Fibroblast of the conjunctiva (primary cell): ENCODE measurements around the gene ANO7.

Experiments
- DNase-seq: peaks from one replicate; pipeline ENCODE4 v3.0.0-alpha.2; 2010; ENCODE audit warnings: low read depth

The ANO7 gene

DNA sequence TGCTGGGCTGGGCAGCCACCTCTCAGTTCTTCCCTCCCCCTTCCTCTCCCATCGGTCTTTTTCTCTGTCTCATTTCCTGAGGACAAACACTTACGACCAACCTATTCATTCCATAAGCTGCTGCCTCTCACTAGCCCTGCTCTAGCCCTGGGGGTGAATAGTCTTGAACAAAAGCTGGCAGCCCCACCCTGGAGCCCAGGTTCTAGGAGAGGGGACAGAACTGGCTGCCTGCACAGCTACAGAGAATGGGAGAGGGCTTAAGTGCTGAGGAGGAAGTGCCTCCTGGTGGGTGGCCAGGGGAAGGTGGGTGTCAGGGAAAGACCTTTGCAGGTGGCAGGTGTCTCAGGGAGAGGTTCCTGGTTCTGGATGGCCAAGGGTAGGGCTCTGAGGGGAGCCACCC is 22.8 kb downstream of the ANO7 start:
- DNase-seq: no peak

DNA sequence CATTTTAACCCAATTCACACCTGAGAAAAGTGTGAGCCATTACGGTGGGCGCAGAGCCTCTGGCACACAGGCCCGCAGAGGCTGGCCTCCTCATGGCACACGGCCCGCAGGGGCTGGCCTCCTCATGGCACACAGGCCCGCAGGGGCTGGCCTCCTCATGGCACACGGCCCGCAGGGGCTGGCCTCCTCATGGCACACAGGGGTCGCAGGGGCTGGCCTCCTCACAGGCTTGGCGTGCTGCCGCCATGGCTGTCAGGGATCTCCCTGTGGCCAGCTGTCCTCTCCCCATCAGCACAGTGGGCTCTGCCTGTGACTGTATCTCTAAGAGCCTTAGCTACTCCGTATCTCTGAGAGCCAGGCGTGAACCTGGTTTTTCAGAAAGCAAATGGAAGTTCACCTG is 24.6 kb downstream of the ANO7 start:
- no peak for DNase-seq

DNA sequence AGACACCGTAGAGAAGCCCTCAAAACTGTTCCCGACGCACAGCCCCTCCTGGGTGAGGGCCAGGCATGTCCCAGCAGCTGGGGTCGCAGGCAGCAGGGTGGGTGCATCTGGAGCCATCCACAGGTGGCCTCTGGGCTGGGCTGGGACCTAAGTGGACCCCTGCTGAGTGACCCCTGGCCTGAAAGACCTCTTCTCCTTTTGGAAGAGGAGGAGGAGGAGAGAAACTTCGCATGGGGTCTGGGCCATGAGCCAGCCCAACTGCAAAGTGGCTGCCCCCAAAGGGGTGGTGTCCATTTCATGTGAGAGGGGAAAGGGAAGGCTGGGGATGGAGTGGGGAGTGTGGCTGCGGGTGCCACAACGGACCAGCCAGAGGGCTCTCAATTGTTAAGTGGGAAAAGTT is 25.1 kb downstream of the ANO7 start:
- no peak for DNase-seq

DNA sequence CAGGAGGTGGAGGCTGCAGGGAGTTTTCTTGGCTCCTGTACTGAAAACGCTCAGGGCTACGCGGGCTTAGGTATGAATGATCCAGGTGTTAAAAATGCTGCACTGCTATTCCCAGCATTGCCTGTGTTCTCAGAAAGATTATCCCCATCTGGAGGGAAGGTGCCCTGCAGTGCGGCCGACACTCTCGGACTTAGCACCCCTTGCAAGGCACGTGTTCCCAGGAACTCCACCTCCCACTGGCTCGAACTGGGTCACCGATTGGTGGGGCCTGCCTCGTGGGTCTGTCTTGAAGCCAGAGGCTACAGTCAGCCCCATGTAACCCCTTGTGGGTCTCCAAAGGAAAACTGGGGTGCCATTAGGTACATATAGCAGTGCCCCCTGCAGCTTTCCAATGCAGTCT is 25.7 kb downstream of the ANO7 start:
- no peak for DNase-seq

DNA sequence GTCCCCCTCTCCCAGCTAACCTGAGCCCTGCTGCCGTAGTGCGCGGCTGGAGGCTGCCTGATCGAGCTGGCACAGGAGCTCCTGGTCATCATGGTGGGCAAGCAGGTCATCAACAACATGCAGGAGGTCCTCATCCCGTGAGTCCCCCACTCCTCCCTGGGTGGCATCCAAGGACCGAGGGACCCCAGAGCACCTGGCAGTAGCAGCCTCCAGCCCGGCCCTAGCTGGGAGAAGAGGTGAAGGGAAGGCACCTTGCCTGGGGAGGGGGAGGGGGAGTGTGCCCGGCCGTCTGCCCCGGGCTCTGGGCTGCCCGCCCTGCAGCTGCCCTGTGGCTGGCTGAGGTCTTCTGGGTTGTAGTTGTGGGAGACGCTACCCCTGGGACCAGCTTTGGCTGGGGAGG is 26.3 kb downstream of the ANO7 start:
- no peak for DNase-seq

DNA sequence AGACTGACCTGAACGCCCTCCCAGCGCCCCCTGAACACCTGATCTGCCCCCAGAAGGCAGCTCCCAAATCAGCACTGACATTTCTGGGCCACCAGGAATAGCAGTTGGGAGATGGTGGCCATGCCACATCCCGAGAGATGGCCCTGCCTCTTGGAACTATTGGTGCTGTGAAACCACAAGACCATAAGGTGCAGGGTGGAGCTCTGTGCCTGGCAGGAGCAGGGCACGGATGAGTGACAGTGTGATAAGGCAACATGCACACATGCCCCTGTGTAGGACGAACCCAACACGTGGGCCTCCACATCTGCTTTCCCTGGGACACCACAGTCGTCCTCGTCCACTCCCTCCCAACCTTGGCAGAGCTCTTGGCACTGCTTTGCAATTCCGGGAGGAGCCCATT is 26.9 kb downstream of the ANO7 start:
- no peak for DNase-seq

DNA sequence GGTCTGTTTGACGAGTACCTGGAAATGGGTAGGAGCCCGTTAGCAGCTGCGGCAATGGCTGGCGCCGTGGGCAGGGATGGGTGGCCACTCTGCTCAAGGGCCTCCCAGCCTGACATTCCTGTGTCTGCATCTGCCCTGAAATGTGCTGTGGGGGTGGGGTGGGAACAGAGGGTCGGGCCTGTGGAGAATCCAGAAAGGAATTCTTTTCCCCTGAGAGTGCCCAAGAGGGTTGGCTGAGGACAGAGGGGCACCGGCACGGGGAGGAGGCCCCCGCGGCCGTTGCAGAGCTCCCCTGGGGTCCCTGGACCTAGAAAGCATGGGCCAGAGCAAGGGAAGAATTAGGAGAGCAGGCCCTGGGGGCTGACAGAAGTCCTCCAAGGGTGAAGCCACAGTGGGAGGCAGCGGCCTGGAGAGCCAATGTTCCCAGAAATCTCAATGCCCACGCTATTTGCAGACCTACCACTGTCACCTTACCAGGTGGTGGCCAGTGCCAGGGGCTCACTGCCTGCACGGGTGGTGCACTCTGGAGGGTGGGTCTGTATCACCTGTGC is 27.8 kb downstream of the ANO7 start:
- DNase-seq: no peak

DNA sequence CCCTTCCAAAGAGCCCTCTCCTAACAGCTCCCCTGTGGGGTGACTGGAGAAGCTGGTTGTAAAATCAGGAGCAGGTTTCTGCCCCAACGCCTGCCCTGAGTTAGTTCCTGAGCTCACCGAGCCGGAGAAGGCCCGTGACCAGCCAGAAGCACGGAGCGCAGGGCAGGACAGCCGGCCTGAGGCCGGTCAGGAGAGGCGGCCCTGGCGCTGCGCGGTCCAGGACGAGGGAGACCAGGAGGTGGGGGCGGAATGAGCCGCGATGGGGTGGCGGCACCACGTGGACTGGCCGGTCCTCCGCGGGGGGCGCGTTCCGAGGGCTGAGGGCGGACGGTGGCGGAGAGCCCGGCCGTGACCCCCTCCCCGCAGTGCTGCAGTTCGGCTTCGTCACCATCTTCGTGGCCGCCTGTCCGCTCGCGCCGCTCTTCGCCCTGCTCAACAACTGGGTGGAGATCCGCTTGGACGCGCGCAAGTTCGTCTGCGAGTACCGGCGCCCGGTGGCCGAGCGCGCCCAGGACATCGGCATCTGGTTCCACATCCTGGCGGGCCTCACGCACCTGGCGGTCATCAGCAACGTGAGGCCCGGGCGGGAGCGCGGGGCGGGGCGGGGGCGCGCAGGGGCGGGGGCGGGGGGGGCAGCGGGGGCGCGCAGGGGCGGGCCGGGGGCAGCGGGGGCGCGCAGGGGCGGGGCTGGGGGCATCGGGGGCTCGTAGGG is 29.0 kb downstream of the ANO7 start:
- DNase-seq: peak; percentile 13

DNA sequence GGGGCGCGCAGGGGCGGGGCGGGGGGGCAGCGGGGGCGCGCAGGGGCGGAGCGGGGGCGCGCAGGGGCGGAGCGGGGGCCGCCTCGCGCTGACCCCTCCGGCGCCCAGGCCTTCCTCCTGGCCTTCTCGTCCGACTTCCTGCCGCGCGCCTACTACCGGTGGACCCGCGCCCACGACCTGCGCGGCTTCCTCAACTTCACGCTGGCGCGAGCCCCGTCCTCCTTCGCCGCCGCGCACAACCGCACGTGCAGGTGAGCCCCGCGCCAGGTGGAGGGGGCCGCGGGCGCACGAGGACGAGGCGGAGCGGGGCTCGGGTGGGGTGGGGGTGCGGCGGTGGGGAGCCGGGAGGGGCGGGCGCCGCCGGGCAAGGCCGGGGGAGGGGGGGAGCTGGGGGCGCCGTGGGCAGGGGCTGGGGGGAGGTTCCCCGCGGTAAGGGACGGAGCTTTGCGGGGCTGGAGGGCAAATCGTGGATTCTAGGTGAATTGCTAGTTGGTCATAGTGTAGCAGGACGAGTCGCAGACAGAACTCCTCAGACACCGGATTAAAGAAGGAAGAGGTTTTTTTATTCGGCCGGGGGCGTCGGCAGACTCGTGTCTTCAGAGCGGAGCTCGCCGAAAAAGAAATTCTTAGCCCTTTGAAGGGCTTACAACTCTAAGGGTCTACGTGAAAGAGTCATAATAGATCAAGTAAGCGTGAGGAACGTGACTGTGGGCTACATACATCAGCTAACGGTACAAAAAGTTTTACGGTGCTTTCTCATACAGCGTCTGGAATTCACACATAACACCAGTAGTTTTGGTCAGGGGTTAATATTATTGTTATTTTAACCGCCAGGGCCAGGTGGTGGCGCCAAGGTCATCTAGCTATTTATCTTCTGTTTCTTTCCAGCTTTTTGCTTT is 29.9 kb downstream of the ANO7 start:
- DNase-seq: no peak

DNA sequence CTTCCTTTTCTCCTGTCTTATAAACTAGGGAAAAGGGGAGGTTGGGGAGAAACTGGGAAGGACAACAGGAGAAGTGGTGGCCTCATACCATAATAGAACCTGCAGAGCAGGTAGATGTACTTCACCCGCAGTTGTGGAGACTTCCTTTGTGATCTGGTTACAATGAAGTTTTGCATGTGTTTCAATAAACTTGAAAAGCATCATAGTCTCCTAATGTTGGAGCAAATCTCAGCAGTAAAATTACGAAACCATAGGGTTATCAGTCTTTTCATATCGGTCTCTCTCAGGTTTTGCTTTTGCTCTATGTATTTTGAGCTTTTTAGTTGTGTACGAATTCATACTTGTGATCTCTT is 30.5 kb downstream of the ANO7 start:
- DNase-seq: no peak

DNA sequence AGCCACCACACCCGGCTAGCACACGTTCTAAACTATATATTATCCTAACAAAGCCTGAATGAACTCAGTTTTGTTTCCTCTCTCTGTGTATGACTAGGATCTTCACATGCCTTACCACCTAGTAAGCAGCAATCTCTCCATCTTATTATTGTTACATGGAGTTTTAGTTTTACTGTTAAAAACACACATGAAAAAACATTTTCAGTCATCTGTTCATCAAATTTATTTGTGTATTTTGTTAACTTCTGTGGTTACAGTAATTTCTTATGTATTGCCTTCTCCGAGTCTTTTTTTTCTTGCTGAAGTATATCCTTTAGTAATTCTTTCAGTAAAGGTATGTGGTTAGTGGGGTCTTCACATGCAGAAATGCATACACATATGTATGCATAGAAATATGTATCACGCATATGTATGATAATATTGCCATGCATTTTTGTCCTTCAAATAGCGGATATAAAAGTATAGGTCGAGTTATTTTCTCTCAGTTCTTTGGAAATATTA is 31.4 kb downstream of the ANO7 start:
- no peak for DNase-seq

DNA sequence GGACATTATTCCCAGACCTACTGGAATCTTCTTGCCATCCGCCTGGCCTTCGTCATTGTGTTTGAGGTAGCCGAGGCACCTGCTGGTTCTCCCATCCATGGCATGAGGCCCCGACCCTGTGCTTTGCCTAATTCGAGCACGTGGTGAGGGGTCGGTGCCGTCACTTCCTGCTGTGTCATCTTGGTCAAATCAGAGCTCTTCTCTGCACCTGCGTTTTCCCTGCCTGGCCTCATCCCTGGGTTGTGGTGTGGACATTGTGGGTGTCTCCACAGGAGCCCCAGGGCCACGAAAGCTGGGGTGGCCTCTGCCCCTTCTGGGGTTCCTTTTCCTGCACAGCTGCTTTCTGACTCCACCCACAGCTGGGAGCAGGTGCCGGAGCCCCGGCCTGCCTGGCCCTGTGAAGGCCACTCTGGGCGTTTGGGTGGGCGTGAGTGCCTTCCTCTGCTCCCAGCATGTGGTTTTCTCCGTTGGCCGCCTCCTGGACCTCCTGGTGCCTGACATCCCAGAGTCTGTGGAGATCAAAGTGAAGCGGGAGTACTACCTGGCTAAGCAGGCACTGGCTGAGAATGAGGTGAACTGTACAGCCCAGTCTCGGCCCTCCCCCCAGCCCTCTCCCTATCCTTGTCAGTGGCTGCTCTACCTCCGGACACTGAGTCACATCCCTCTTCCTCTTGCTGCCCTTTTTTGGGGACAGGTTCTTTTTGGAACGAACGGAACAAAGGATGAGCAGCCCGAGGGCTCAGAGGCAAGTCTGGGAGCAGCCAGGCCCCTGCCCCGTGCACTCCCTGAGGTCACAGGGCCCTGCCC is 34.9 kb downstream of the ANO7 start:
- DNase-seq: no peak

DNA sequence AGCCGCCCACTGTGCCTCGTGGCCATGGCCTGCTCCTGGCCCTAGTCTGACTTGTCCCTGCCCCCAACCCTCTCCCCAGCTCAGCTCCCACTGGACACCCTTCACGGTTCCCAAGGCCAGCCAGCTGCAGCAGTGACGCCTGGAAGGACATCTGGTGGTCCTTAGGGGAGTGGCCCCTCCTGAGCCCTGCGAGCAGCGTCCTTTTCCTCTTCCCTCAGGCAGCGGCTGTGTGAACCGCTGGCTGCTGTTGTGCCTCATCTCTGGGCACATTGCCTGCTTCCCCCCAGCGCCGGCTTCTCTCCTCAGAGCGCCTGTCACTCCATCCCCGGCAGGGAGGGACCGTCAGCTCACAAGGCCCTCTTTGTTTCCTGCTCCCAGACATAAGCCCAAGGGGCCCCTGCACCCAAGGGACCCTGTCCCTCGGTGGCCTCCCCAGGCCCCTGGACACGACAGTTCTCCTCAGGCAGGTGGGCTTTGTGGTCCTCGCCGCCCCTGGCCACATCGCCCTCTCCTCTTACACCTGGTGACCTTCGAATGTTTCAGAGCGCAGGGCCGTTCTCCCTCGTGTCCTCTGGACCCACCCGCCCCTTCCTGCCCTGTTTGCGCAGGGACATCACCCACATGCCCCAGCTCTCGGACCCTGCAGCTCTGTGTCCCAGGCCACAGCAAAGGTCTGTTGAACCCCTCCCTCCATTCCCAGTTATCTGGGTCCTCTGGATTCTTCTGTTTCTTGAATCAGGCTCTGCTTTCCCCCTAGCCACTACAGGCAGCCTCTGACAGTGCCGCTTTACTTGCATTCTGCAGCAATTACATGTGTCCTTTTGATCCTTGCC is 35.8 kb downstream of the ANO7 start:
- DNase-seq: peak; percentile 27

DNA sequence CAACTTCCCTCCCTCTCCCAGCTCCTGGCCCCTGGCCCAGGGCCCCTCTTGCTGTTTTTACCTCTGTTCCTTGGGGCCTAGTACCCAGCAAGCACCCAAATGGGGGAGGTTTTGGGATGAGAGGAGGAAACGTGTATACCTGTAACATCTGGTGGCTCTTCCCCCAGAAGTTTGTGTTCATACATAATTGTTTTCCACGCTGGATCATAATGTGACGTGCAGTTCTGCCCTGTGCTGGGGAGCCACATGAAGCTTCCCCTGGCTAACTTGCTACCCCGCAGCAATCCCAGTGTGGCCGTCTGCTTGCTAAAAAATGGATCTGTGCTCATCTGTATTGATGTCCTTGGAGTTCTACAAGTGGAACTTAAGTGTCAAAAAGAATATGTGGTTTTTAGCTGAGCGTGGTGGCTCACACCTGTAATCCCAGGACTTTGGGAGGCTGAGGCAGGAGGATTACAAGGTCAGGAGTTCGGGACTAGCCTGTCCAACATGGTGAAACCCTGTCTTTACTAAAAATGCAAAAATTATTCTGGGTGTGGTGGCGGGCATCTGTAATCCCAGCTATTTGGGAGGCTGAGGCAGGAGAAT is 36.5 kb downstream of the ANO7 start:
- DNase-seq: no peak

DNA sequence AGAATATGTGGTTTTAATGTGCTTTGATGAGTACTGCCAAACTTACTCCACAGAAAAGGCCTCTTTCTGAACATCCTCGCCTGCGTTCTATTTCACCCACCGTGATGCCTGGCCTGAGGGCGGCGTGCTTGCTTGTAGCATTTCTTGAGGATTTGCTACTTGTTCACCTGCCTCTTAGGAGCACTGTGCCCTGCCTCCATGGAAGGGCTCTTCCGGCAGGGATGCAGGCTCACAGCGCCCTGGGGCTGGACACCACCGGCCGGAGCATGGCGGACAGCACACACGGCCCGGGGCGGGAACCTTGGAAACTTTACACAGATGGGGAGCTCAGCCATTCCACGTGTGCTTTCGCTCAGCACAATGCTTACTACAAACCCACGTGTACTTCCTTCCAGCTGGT is 37.1 kb downstream of the ANO7 start:
- no peak for DNase-seq

DNA sequence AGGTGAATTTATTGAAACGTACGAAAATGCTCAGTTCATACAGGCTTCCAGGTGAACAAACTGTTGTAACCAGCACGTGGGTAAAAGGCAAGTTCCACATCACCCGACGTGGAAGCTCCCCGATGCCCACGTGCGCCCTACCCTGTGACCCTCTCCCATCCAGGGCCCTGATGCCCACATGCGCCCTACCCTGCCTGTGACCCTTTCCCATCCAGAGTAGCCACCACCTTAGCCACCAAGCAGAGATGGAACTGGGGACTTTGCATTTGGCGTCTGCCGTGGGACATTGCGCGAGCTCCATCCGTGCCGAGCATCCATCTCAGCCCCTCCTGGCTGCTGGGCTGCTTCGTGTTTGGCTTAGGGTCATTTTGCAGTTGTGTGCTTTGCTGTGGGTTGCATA is 37.5 kb downstream of the ANO7 start:
- no peak for DNase-seq

DNA sequence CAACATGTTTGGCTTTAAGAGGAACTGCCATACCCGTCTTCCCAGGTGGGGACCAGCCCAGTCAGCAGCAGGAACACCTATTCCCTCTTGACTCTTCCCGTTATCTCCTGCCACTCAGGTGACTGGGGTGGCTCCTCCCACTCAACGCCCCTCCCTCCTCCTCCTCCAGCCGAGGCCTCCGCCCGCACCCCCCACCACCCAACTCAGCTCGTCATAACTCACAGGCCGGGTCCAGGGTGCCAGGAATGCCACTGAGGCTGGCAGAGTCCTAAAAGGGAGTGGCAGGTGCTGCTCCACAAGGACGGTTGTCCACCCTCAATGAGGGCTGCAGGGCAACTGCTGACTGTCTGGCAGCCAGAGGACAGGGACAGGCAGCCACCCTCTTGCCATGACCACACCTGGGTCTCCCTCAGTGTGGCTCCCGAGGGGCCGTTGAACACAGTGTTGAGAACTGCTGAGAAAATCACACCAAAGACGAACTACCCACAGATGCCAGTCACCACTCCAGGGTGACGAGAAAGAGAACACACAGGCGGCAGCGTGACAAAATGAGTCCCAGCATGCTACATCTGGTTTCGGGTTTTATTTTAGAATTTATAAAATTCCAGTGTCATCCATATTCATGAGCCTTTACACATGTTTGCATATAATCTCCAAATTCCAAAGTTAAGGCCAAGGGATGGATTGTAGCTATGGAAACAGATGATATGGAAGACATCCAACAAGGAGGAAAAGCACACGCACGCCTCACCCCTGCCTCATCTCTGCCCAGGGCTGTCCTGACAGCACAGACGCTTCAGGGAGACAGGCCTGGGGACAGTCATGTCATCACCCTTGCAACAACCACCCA is 38.5 kb downstream of the ANO7 start:
- no peak for DNase-seq

DNA sequence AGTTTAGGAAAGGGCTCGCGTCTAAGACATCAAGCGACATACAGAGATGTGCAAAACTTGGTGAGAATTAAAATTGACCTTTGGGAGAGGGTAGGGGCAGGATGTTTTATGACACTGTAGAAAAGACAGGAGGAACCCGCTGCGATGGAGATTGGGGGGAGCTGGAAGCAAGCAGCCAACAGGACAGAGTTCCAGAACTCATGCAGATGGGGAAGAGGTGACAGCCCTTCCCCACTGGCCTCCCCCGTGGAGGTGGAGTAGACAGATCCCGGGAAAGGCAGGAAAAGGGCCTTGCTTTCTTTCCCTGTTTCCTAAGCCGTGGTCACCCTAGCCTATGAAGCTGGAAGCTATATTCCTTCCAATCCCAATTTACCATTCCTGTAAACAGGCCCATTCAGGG is 39.1 kb downstream of the ANO7 start:
- DNase-seq: no peak

DNA sequence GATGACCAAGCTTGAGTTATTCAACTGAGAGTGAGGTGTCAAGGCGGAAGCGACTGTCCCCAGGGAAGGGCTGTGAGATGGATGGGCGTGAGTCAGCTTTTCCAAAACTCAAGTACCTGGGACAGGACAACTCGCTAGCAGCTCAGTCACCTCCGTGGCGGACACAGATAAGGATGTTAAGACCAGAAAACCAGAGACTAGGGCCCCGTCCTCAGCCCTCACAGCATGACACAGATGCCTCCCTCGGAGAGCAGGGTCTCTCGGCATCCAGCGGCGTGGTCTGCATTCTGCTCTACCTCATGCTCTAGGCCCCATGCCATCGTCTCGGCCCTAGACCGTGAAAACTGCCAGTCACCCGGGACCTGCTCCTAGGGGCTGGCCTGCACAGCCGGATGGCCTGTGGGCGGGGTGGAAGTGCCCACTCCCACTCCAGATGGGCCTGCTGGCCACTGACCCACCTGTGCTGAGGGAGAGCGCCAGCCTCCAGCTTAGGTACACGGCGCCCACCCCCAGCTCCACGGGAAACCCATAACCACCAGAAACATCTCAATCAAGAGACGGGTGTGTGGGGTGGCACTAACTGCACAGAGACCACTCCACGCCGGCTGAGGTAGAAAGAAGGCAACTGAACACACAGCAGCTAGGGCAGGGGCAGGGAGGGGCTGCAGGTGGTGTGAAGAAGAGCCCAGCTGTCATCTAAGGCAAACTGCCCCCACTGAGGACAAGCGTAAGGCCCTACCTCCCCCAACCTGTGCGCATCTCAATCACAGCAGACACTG is 39.8 kb downstream of the ANO7 start:
- DNase-seq: no peak
